ENCODE measurements around the gene AUTS2.
"Not testable (repeated sequence)": the region's sequence is repeated elsewhere in the genome, so short reads cannot be mapped to it uniquely, and the experiment has no call there.

Gene AUTS2

DNA sequence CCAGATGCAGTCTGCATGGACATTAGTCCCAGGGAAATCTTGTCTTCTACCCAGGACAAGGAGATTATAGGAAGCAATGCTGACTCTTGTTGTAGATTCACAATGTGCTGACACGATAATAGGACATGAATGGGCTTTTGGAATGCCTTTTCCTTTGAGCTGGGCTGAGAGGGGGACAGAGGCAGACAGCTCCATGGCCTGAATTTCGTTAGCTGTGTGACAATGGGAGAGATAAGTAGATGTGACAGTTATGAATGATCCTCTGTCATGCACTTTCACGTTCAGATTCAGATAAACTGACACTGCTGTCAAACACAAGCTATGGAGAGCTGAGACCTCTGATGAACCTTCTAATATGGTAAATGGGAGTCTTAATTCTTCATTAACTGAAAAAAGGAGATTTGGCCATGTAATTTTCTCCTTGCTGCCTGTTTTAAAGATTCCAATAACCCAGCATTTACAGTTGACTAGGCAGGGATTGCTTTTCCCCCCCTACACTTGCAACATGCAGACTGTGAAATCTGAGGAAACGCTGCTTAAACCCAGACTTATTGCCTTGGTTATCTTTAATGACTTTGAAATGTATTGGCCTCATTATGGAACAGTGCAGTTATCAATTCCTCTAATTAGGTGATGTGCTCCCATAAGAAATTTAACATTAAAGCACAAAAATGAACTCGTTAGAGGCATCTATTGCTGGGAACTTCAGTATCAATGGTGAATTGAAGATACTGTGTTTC lies 669.3 kb downstream of the AUTS2 start:
- H3K4me3 ChIP-seq (ENCODE audit: low read depth, low read length), result no peak overlapping the region
- no peak overlapping the region for H3K27ac ChIP-seq (ENCODE audit: low read depth, low read length)
- no peaks in the 10 kb centered on the region for H3K9me3 ChIP-seq (ENCODE audit: control insufficient read depth, insufficient read depth, low read depth, low read length)

DNA sequence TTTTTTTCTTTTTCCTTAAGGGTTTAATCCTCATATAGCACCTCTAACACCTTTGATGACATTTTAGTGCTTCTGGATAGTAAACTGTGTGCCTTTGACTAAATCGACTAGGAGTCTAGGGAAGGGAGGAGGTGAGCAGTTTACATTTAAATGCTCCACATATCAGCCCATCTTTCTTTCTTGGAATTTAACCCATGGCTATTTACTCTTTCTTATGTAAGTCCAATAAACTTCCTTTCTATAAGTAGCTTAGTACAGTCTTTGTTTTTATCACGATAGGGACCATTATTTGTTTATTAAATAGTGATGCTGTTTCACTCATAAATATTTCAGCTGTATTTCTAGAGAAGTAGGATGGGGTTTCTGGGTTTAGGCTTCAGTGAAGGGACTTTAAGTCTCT lies 669.9 kb downstream of the AUTS2 start:
- H3K27ac ChIP-seq (ENCODE audit: low read depth, low read length), result no peak overlapping the region
- H3K9me3 ChIP-seq (ENCODE audit: control insufficient read depth, insufficient read depth, low read depth, low read length), result no peaks in the 10 kb centered on the region
- H3K4me3 ChIP-seq (ENCODE audit: low read depth, low read length), result no peak overlapping the region
- peaks cover 22% of the 10 kb centered on the region for H3K4me1 ChIP-seq (ENCODE audit: control insufficient read depth, insufficient read depth, low read length)
- no peaks in the 10 kb centered on the region for H3K36me3 ChIP-seq (ENCODE audit: control insufficient read depth, insufficient read depth, low read length)
- no peak overlapping the region for H3K9ac ChIP-seq (ENCODE audit: low read length)
- H3K27me3 ChIP-seq (ENCODE audit: control insufficient read depth, insufficient read depth, low read length), result no peaks in the 10 kb centered on the region

More for the DNA sequence above, 669.3 kb downstream of the AUTS2 start:
- no peaks in the 10 kb centered on the region for H3K36me3 ChIP-seq (ENCODE audit: control insufficient read depth, insufficient read depth, low read length)
- H3K27me3 ChIP-seq (ENCODE audit: control insufficient read depth, insufficient read depth, low read length), result no peaks in the 10 kb centered on the region
- no peak overlapping the region for H3K9ac ChIP-seq (ENCODE audit: low read length)
- peaks cover 22% of the 10 kb centered on the region for H3K4me1 ChIP-seq (ENCODE audit: control insufficient read depth, insufficient read depth, low read length)

DNA sequence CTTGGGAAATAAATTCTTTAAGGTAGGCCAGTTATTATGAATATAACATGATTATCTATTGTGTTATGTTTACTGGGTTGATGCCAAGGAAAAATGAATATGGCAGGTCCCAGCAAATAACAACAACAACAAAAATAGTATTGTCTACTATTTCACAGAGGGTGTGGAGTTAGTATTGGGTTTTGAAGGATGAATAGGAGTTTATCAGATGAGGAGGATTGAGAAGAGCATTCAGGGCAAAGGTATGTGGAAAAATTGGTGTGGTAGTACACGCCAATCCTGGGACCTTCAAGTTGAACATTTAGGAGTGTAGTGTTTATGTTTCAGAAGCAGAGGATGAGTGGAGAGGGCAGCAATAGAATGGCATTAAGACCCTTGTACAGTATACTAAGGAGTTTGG lies 671.9 kb downstream of the AUTS2 start:
- Histone ChIP-seq H3K27me3 (ENCODE audit: control insufficient read depth, insufficient read depth, low read length) (no peaks in the 10 kb centered on the region), H3K36me3 (ENCODE audit: control insufficient read depth, insufficient read depth, low read length) (no peaks in the 10 kb centered on the region), H3K4me1 (ENCODE audit: control insufficient read depth, insufficient read depth, low read length) (peaks cover 22% of the 10 kb centered on the region), H3K27ac (ENCODE audit: low read depth, low read length) (no peak overlapping the region), H3K9ac (ENCODE audit: low read length) (no peak overlapping the region), H3K4me3 (ENCODE audit: low read depth, low read length) (no peak overlapping the region), H3K9me3 (ENCODE audit: control insufficient read depth, insufficient read depth, low read depth, low read length) (no peaks in the 10 kb centered on the region)

DNA sequence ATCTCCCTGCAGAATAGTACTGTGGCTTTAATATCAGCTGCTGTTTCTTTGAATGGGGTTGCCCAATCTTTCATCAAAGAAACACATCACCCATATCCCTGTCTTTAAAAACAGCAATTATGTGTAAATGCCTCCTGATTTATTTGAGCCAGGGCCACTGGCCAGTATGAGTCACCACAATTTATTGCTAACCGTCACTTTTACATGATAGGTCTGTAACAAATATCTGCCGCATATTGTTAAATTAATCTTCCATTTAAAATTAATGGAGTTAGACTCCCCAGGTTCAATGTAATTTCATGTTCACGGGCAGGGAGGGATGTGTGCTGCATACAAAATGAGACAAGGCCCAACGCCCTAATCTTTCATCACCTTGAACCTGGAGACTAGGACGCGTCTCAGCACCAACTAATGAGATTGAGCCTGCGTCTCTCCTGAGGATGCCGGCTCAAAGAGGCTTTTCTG lies 673.4 kb downstream of the AUTS2 start:
- no peak overlapping the region for H3K27ac ChIP-seq (ENCODE audit: low read depth, low read length)
- no peaks in the 10 kb centered on the region for H3K36me3 ChIP-seq (ENCODE audit: control insufficient read depth, insufficient read depth, low read length)
- H3K27me3 ChIP-seq (ENCODE audit: control insufficient read depth, insufficient read depth, low read length), result no peaks in the 10 kb centered on the region
- H3K9ac ChIP-seq (ENCODE audit: low read length), result no peak overlapping the region
- no peaks in the 10 kb centered on the region for H3K9me3 ChIP-seq (ENCODE audit: control insufficient read depth, insufficient read depth, low read depth, low read length)
- H3K4me3 ChIP-seq (ENCODE audit: low read depth, low read length), result no peak overlapping the region
- peaks cover 22% of the 10 kb centered on the region for H3K4me1 ChIP-seq (ENCODE audit: control insufficient read depth, insufficient read depth, low read length)

DNA sequence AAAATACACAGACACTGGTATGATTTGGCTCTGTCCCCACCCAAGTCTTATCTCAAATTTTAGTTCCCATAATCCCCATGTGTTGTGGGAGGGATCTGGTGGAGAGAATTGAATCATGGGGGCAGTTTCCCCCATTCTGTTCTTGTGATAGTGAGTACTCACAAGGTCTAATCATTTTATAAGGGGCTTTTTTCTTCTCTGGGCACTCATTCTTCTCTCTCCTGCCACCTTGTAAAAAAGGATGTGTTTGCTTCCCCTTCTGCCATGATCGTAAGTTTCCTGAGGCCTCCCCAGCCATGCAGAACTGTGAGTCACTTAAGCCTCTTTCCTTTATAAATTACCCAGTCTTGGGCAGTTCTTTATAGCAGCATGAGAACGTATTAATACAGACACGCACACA lies 677.3 kb downstream of the AUTS2 start:
- H3K27ac ChIP-seq (ENCODE audit: low read depth, low read length); H3K4me1 ChIP-seq (ENCODE audit: control insufficient read depth, insufficient read depth, low read length); H3K36me3 ChIP-seq (ENCODE audit: control insufficient read depth, insufficient read depth, low read length): not testable (repeated sequence)

DNA sequence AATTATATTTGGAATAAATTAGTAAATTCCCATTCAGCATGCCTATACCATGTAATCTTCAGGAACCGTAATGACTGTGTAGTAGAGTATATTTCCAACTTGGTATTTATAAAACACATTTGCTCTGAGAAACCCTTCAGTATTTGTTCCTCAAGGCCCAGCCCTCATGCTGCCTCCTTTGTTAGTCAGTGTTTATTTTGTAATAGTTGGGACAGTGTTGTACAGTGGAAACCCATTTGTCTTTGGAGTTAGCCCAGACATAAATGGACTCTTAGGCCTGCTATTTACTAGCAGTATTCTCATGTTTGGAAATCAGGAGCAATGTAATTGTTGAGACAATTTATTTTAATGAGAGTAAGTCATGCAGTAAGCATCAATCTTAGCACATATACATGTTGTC lies 686.9 kb downstream of the AUTS2 start:
- H3K9ac ChIP-seq (ENCODE audit: low read length), result no peak overlapping the region
- H3K4me1 ChIP-seq (ENCODE audit: control insufficient read depth, insufficient read depth, low read length), result no peaks in the 10 kb centered on the region
- no peak overlapping the region for H3K4me3 ChIP-seq (ENCODE audit: low read depth, low read length)
- H3K36me3 ChIP-seq (ENCODE audit: control insufficient read depth, insufficient read depth, low read length), result no peaks in the 10 kb centered on the region
- no peak overlapping the region for H3K27ac ChIP-seq (ENCODE audit: low read depth, low read length)
- no peaks in the 10 kb centered on the region for H3K9me3 ChIP-seq (ENCODE audit: control insufficient read depth, insufficient read depth, low read depth, low read length)
- H3K27me3 ChIP-seq (ENCODE audit: control insufficient read depth, insufficient read depth, low read length), result no peaks in the 10 kb centered on the region

More for the DNA sequence above, 677.3 kb downstream of the AUTS2 start:
- H3K27me3 ChIP-seq (ENCODE audit: control insufficient read depth, insufficient read depth, low read length); H3K9ac ChIP-seq (ENCODE audit: low read length); H3K4me3 ChIP-seq (ENCODE audit: low read depth, low read length); H3K9me3 ChIP-seq (ENCODE audit: control insufficient read depth, insufficient read depth, low read depth, low read length): not testable (repeated sequence)

DNA sequence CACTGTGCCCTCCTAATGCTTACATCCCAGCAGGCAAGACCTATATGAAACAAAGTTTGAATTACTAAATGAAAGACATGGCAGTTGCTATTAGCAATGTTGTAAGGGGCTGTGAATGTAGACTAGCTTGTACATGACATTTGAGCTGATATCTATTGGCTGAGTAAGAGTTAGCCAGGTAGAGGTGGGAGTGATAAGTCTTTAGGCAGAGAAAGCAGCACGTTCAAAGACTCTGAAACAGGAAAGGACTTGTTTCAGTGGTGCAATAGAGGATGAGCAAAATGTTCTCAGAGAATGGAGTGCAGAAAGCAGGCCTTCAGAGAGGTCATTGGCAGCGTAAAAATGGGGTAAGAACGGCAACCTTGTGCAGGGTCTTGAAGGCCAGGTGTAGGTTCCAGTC lies 687.6 kb downstream of the AUTS2 start:
- Histone ChIP-seq H3K27ac (ENCODE audit: low read depth, low read length) (no peak overlapping the region), H3K4me1 (ENCODE audit: control insufficient read depth, insufficient read depth, low read length) (no peaks in the 10 kb centered on the region), H3K9me3 (ENCODE audit: control insufficient read depth, insufficient read depth, low read depth, low read length) (no peaks in the 10 kb centered on the region), H3K27me3 (ENCODE audit: control insufficient read depth, insufficient read depth, low read length) (no peaks in the 10 kb centered on the region), H3K4me3 (ENCODE audit: low read depth, low read length) (no peak overlapping the region), H3K9ac (ENCODE audit: low read length) (no peak overlapping the region), H3K36me3 (ENCODE audit: control insufficient read depth, insufficient read depth, low read length) (no peaks in the 10 kb centered on the region)

DNA sequence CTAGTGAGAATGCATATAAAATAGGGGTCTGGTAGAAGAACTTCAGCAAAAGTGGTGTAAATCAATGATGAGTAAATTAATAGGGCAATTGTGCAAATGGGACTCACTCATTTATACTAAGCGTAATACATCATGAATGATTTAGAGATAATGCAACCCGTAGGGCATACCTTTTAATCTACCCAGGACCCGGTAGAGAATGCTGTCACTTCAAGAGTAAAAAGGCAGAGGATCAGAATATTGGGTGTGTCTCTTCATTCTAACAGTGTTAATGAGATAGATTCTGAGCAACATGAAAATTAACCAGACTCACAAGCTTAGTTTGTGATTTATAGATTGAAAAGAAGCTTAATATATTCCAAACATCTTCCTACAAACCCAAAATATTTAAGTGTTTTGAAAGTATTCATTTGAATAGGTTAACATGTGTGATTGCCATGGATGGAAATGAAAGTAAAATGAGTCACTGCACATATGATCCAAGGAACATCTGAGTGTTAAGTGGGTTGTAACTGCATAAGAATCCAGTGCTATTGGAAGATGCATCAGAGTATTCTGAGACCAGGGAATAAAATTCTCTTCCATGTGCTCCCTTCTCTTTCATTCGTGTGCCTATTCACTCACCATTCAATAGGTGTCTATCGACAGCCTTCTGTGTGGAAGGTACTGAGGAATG lies 690.6 kb downstream of the AUTS2 start:
- H3K9me3 ChIP-seq (ENCODE audit: control insufficient read depth, insufficient read depth, low read depth, low read length), result no peaks in the 10 kb centered on the region

DNA sequence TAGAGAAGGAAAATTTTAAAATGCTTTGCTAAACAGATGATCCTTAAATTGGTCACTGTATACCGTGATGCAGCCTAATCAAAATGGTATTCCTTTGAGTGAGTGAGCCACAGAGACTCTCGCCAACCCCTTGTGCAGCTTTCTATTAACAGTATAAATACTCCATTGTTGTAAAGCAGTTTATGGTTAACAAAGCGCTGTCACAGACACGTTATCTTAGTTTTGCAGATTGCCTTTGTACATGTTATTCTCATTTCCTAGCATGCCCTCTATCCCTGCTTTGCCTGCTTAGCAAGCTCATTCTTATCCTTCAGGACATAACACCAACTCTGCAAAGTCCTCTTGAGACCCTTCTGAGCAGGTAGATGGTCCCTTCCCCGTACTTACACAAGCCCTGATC lies 694.4 kb downstream of the AUTS2 start:
- no peaks in the 10 kb centered on the region for H3K4me1 ChIP-seq (ENCODE audit: control insufficient read depth, insufficient read depth, low read length)
- H3K9ac ChIP-seq (ENCODE audit: low read length), result no peak overlapping the region
- no peaks in the 10 kb centered on the region for H3K9me3 ChIP-seq (ENCODE audit: control insufficient read depth, insufficient read depth, low read depth, low read length)
- no peaks in the 10 kb centered on the region for H3K27me3 ChIP-seq (ENCODE audit: control insufficient read depth, insufficient read depth, low read length)
- H3K27ac ChIP-seq (ENCODE audit: low read depth, low read length), result no peak overlapping the region
- no peak overlapping the region for H3K4me3 ChIP-seq (ENCODE audit: low read depth, low read length)
- H3K36me3 ChIP-seq (ENCODE audit: control insufficient read depth, insufficient read depth, low read length), result no peaks in the 10 kb centered on the region

More for the DNA sequence above, 690.6 kb downstream of the AUTS2 start:
- Histone ChIP-seq H3K27me3 (ENCODE audit: control insufficient read depth, insufficient read depth, low read length) (no peaks in the 10 kb centered on the region), H3K27ac (ENCODE audit: low read depth, low read length) (no peak overlapping the region), H3K36me3 (ENCODE audit: control insufficient read depth, insufficient read depth, low read length) (no peaks in the 10 kb centered on the region), H3K9ac (ENCODE audit: low read length) (no peak overlapping the region), H3K4me1 (ENCODE audit: control insufficient read depth, insufficient read depth, low read length) (no peaks in the 10 kb centered on the region), H3K4me3 (ENCODE audit: low read depth, low read length) (no peak overlapping the region)

DNA sequence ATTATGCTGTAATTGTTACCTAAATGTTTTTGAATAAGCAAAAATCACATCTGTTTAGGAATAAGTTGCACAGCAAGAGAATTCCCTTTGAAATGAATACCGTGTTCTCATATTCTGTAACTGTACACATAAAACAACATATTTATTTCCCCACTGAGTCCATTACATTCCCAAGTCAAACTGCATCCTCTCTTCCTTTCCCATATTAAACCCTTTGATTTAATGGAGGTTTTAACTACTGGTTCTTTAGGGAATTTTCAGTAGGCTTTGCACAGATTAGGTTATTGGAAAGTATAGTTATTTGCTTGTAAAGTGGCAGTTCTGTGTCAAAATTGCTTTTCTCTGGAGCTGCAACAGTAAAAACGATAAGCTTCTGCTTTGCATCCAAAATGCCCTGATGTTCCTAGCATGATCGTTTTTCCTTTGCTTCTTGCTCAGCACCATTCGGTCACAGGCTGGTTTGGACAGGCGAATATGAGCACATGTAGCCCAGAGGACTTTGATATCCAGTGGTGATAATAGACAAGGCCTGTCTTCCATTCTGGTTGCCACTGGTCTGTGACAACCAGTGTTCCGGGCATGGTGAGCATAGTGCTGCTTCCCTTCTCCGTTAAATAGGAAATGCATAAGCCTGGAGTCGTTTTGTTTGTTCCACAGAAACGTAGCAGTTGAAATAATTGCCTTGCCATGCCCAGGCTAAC lies 696.1 kb downstream of the AUTS2 start:
- Histone ChIP-seq H3K4me1 (ENCODE audit: control insufficient read depth, insufficient read depth, low read length) (no peaks in the 10 kb centered on the region; the same call in 1 of the 2 replicates), H3K36me3 (ENCODE audit: control insufficient read depth, insufficient read depth, low read length) (no peaks in the 10 kb centered on the region), H3K27me3 (ENCODE audit: control insufficient read depth, insufficient read depth, low read length) (no peaks in the 10 kb centered on the region), H3K27ac (ENCODE audit: low read depth, low read length) (no peak overlapping the region), H3K9ac (ENCODE audit: low read length) (no peak overlapping the region), H3K9me3 (ENCODE audit: control insufficient read depth, insufficient read depth, low read depth, low read length) (no peaks in the 10 kb centered on the region), H3K4me3 (ENCODE audit: low read depth, low read length) (no peak overlapping the region)
